ENCODE data around the gene NFKB1. TPM values are rescaled to one million over a fixed set of nuclear protein-coding genes. Genes with fewer than 3 reads are reported as not detected.

Gene NFKB1
- total and polyA plus RNA-seq, 10 donors: 15.9 to 94.4 (median 55.3) TPM

DNA sequence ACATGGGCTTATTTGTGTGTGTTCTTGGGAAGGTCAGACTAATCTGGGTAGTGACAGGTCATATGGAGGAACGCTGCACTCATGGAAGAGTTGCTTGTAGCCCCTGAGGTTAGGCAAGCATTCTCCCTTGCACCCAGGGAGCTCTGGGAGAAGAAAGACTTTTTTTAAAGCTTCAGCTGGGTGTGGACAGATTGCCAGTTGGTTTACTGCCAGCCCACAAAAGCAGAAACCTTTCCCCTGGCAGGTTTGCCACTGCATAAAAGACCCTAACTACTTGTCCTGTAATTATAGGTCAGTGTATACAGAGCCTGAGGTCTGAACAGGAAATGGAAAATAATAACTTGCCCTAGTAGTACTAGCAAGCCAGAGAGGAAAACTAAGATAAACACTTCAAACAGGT lies 7.4 kb upstream of the NFKB1 start:
- Histone ChIP-seq H3K27me3 (replicated peaks in 1 of 7) (no peaks in the 10 kb centered on the region), H3K4me3 (no peak overlapping the region), H3K9me3 (no peaks in the 10 kb centered on the region), H3K27ac (no peak overlapping the region), H3K4me1 (no peaks in the 10 kb centered on the region), H3K36me3 (no peaks in the 10 kb centered on the region)
- intact Hi-C loops (cut with DNase I; ENCODE audit: low total_unique reads): no loop called here
- 66 to 83% (median 78%) methylated on average over 1 of the region's 1 CpG for WGBS, 5 donors
- TF ChIP-seq POLR2AphosphoS5 (IDR thresholded peaks at IDR 0.05): no peak
- TF ChIP-seq, protein P1, sequence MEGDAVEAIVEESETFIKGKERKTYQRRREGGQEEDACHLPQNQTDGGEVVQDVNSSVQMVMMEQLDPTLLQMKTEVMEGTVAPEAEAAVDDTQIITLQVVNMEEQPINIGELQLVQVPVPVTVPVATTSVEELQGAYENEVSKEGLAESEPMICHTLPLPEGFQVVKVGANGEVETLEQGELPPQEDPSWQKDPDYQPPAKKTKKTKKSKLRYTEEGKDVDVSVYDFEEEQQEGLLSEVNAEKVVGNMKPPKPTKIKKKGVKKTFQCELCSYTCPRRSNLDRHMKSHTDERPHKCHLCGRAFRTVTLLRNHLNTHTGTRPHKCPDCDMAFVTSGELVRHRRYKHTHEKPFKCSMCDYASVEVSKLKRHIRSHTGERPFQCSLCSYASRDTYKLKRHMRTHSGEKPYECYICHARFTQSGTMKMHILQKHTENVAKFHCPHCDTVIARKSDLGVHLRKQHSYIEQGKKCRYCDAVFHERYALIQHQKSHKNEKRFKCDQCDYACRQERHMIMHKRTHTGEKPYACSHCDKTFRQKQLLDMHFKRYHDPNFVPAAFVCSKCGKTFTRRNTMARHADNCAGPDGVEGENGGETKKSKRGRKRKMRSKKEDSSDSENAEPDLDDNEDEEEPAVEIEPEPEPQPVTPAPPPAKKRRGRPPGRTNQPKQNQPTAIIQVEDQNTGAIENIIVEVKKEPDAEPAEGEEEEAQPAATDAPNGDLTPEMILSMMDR (IDR thresholded peaks at IDR 0.05 in 8 of 11, conservative IDR thresholded peaks at IDR 0.05 in 3 of 11): no peak
- no peak for DNase-seq

GRCh38 chr4:102494603-102495002 lies 6.6 kb upstream of the NFKB1 start:
- WGBS, 5 donors: 78 to 96% (median 82%) methylated on average over 1 of the region's 1 CpG
- H3K9me3 ChIP-seq: no peaks in the 10 kb centered on the region
- intact Hi-C loops (cut with DNase I; ENCODE audit: low total_unique reads): no loop called here

DNA sequence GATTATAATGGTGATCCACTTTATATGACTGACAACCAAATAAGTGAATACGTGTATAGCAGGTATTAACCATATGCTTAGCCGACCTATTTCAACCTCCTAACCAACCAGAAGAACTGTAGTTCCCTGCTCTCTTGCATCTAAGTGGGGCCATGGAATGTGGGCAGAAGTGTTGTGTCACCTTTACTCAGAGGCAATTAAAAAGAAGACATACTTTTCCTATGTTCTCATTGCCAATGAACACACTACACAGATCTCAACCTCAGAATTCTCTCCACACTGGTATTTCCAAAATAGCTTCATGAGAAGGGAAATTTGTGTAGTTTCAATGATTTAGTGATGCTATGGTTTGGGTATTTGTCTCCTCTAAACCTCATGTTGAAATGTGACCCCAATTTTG lies 3.2 kb upstream of the NFKB1 start:
- Histone ChIP-seq H3K9me3 (no peaks in the 10 kb centered on the region), H3K27ac (no peak overlapping the region), H3K27me3 (replicated peaks in 1 of 7) (no peaks in the 10 kb centered on the region), H3K4me3 (no peak overlapping the region), H3K4me1 (peaks cover 5 to 19% (median 16%) of the 10 kb centered on the region in 6 donors), H3K36me3 (no peaks in the 10 kb centered on the region)
- no peak for DNase-seq
- WGBS, 5 donors: 91 to 98% (median 95%) methylated on average over 2 of the region's 2 CpGs
- intact Hi-C loops (cut with DNase I; ENCODE audit: low total_unique reads): no loop called here
- TF ChIP-seq POLR2AphosphoS5 (IDR thresholded peaks at IDR 0.05) (no peak), POLR2A (IDR thresholded peaks at IDR 0.05) (no peak)
- TF ChIP-seq, protein P1 (IDR thresholded peaks at IDR 0.05 in 8 of 11, conservative IDR thresholded peaks at IDR 0.05 in 3 of 11): no peak

More at GRCh38 chr4:102494603-102495002, 6.6 kb upstream of the NFKB1 start:
- no peak for DNase-seq
- no peaks in the 10 kb centered on the region for H3K27me3 ChIP-seq (replicated peaks in 1 of 7)
- no peak overlapping the region for H3K27ac ChIP-seq
- TF ChIP-seq POLR2AphosphoS5 (IDR thresholded peaks at IDR 0.05) (no peak), POLR2A (IDR thresholded peaks at IDR 0.05) (no peak)
- TF ChIP-seq, protein P1 (IDR thresholded peaks at IDR 0.05 in 8 of 11, conservative IDR thresholded peaks at IDR 0.05 in 3 of 11): no peak
- no peak overlapping the region for H3K4me3 ChIP-seq
- H3K36me3 ChIP-seq: no peaks in the 10 kb centered on the region
- H3K4me1 ChIP-seq: peaks cover 0 to under 1% (median 0%) of the 10 kb centered on the region in 6 donors

- Histone ChIP-seq H3K36me3 (no peaks in the 10 kb centered on the region), H3K4me3 (peak overlapping the region; percentile 38 to 92 (median 88)), H3K27ac (peak overlapping the region; percentile 86 to 99 (median 98)), H3K4me1 (peaks cover 12 to 43% (median 40%) of the 10 kb centered on the region in 6 donors), H3K27me3 (replicated peaks in 1 of 7) (no peaks in the 10 kb centered on the region), H3K9me3 (no peaks in the 10 kb centered on the region)
- intact Hi-C loops (cut with DNase I; ENCODE audit: low total_unique reads): loop anchor here (10.0 kb wide), 1 partner anchor 54 kb away; no protein-coding TSS in a partner anchor
- no peak for DNase-seq
- WGBS, 5 donors: 49 to 77% (median 58%) methylated on average over 3 of the region's 3 CpGs
- TF ChIP-seq, protein P1 (IDR thresholded peaks at IDR 0.05 in 8 of 11, conservative IDR thresholded peaks at IDR 0.05 in 3 of 11): peak in 1 of 11 experiments; percentile 14
- no peak for TF ChIP-seq POLR2AphosphoS5 (IDR thresholded peaks at IDR 0.05)
Observed at GRCh38 chr4:102500352-102500695, 835 bp upstream of the NFKB1 start.
